HepG2 (cell line): ENCODE results near the gene GLIS2. TPM values are rescaled to one million over a fixed set of nuclear protein-coding genes. Genes with fewer than 3 reads are reported as not detected.

Experiments used
- ATF7-NPFF ChIP-seq: sonication (generic); formaldehyde crosslinking; IDR thresholded peaks from 2 replicates; pipeline ENCODE4 v1.8.1; 2023; ENCODE audit warnings: mild to moderate bottlenecking, low read depth, missing genetic modification reagents, moderate library complexity
- ELF3 ChIP-seq: IDR thresholded peaks from 2 replicates; pipeline ENCODE4 v1.6.1; 2016; ENCODE audit warnings: missing genetic modification reagents, missing compliant biosample characterization
- EP300 ChIP-seq, 3 experiments: sonication (generic) in 1 of 3; formaldehyde crosslinking in 1 of 3; IDR thresholded peaks; 2 replicates each; pipeline versions ENCODE4 v1.5.1 to v1.6.1; 2011 to 2020; ENCODE audit warnings: low read depth in 2 of 3, low read length in 2 of 3, borderline replicate concordance in 1 of 3, improper control_type of control experiment in 1 of 3, mild to moderate bottlenecking in 1 of 3, missing genetic modification reagents in 1 of 3, moderate library complexity in 1 of 3
- HDAC1 ChIP-seq: sonication (generic); formaldehyde crosslinking; IDR thresholded peaks from 2 replicates; pipeline ENCODE4 v1.5.1; 2020; ENCODE audit warnings: mild to moderate bottlenecking, missing genetic modification reagents
- JARID2 ChIP-seq: sonication (generic); formaldehyde crosslinking; IDR thresholded peaks from 2 replicates; pipeline ENCODE4 v1.8.1; 2023; ENCODE audit warnings: missing genetic modification reagents, inconsistent platforms; ENCODE audit not compliant: insufficient replicate concordance
- KAT2B ChIP-seq: fragments of 150-350 bp; IDR thresholded peaks from 2 replicates; pipeline ENCODE4 v1.6.1; 2014; ENCODE audit warnings: low read depth, low read length, borderline replicate concordance
- NFE2 ChIP-seq: sonication (generic); formaldehyde crosslinking; IDR thresholded peaks from 2 replicates; pipeline ENCODE4 v1.4.0; 2020; ENCODE audit warnings: missing genetic modification reagents
- RCOR2 ChIP-seq: IDR thresholded peaks from 2 replicates; pipeline ENCODE4 v1.6.1; 2016; ENCODE audit warnings: missing biosample characterization, missing genetic modification reagents
- SAFB2 ChIP-seq: sonication (generic); formaldehyde crosslinking; IDR thresholded peaks from 2 replicates; pipeline ENCODE4 v1.5.1; 2020; ENCODE audit warnings: missing genetic modification reagents, low read depth, mild to moderate bottlenecking, borderline replicate concordance
- SOX6 ChIP-seq, 2 experiments: fragments of 450-650 bp in 1 of 2; sonication (generic) in 1 of 2; formaldehyde crosslinking in 1 of 2; IDR thresholded peaks; 2 replicates each; pipeline versions ENCODE4 v1.4.0 to v1.6.1; 2017 to 2020; ENCODE audit warnings: antibody characterized with exemption in 1 of 2, mild to moderate bottlenecking in 1 of 2, missing genetic modification reagents in 1 of 2
- TCF12 ChIP-seq, 2 experiments: fragments of 450-650 bp in 1 of 2; sonication (generic) in 1 of 2; formaldehyde crosslinking in 1 of 2; IDR thresholded peaks; 2 replicates each; pipeline versions ENCODE4 v1.6.1 to v1.8.0; 2017 to 2022; ENCODE audit warnings: antibody characterized with exemption in 1 of 2, mild to moderate bottlenecking in 1 of 2, missing genetic modification reagents in 1 of 2, moderate library complexity in 1 of 2
- TEAD2 ChIP-seq: sonication (generic); formaldehyde crosslinking; IDR thresholded peaks from 2 replicates; pipeline ENCODE4 v1.9.0; 2021; ENCODE audit warnings: missing genetic modification reagents
- ZBTB49 ChIP-seq: sonication (generic); formaldehyde crosslinking; IDR thresholded peaks from 2 replicates; pipeline ENCODE4 v1.4.0; 2020; ENCODE audit warnings: missing genetic modification reagents, borderline replicate concordance
- ZNF253 ChIP-seq: sonication (generic); formaldehyde crosslinking; IDR thresholded peaks from 2 replicates; pipeline ENCODE4 v1.8.0; 2022; ENCODE audit warnings: mild to moderate bottlenecking, missing genetic modification reagents, borderline replicate concordance
- ZNF274 ChIP-seq: sonication (generic); formaldehyde crosslinking; IDR thresholded peaks from 2 replicates; pipeline ENCODE4 v1.5.1; 2020; ENCODE audit warnings: mild to moderate bottlenecking, missing genetic modification reagents
- ZNF660 ChIP-seq: sonication (generic); formaldehyde crosslinking; IDR thresholded peaks from 2 replicates; pipeline ENCODE4 v1.5.1; 2020; ENCODE audit warnings: mild to moderate bottlenecking, low read depth, missing genetic modification reagents, borderline replicate concordance
- ZNF772 ChIP-seq: sonication (generic); formaldehyde crosslinking; IDR thresholded peaks from 2 replicates; pipeline ENCODE4 v1.5.0; 2020; ENCODE audit warnings: mild to moderate bottlenecking, missing genetic modification reagents
- polyA plus RNA-seq, 8 experiments: library from polyadenylated mRNA; depleted of rRNA in 3 of 8; stranded (reverse) in 7 of 8; unstranded in 1 of 8; fragments of >200 nt; fragmentation: Illumina TruSeq in 4 of 8; extraction: Trizol in 4 of 8; gene quantifications; 2 replicates each; pipeline versions ENCODE4 v1.2.1 to v1.2.3, GENCODE V29; 2011 to 2016; ENCODE audit warnings: low read depth in 4 of 8, missing spikeins in 1 of 8, mixed read lengths in 1 of 8; ENCODE audit not compliant: insufficient read depth in 1 of 8
- total RNA-seq, 5 experiments: library from RNA; depleted of rRNA; stranded (reverse); fragments of >200 nt; fragmentation: Illumina TruSeq; extraction: Trizol; gene quantifications; 2 replicates each; pipeline ENCODE4 v1.2.3, GENCODE V29; 2016; ENCODE audit warnings: low read depth in 1 of 5
- TF ChIP-seq, protein P1 (sequence below): sonication (generic); formaldehyde crosslinking; IDR thresholded peaks from 2 replicates; pipeline ENCODE4 v1.4.0; 2020; ENCODE audit warnings: mild to moderate bottlenecking, missing genetic modification reagents
- TF ChIP-seq, protein P2 (sequence below): sonication (generic); formaldehyde crosslinking; IDR thresholded peaks from 2 replicates; pipeline ENCODE4 v1.9.0; 2022; ENCODE audit warnings: missing genetic modification reagents, mild to moderate bottlenecking, borderline replicate concordance
- TF ChIP-seq, protein P3 (sequence below): sonication (generic); formaldehyde crosslinking; IDR thresholded peaks from 2 replicates; pipeline ENCODE4 v1.4.0; 2020; ENCODE audit warnings: mild to moderate bottlenecking, missing genetic modification reagents, borderline replicate concordance

Gene GLIS2
- total and polyA plus RNA-seq, 2 of the 13 experiments (the other 11 are each of a cell fraction or from before 2014, with no cell fraction given): 0.28 to 0.29 TPM

GRCh38 chr16:4367393-4367856, 51.6 kb downstream of the GLIS2 start (continued):
- TF ChIP-seq, protein P1, sequence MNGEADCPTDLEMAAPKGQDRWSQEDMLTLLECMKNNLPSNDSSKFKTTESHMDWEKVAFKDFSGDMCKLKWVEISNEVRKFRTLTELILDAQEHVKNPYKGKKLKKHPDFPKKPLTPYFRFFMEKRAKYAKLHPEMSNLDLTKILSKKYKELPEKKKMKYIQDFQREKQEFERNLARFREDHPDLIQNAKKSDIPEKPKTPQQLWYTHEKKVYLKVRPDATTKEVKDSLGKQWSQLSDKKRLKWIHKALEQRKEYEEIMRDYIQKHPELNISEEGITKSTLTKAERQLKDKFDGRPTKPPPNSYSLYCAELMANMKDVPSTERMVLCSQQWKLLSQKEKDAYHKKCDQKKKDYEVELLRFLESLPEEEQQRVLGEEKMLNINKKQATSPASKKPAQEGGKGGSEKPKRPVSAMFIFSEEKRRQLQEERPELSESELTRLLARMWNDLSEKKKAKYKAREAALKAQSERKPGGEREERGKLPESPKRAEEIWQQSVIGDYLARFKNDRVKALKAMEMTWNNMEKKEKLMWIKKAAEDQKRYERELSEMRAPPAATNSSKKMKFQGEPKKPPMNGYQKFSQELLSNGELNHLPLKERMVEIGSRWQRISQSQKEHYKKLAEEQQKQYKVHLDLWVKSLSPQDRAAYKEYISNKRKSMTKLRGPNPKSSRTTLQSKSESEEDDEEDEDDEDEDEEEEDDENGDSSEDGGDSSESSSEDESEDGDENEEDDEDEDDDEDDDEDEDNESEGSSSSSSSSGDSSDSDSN (CRISPR knock-in tag): peak; percentile 49
- TF ChIP-seq ZNF274 (CRISPR knock-in tag): peak; percentile 61; the same call in 1 of the 2 replicates
- no peak for TF ChIP-seq SOX6 (IDR thresholded peaks at IDR 0.05)
- TF ChIP-seq SOX6 (CRISPR knock-in tag; IDR thresholded peaks at IDR 0.05): peak; percentile 68
- no peak for TF ChIP-seq JARID2 (CRISPR knock-in tag)
- no peak for TF ChIP-seq TCF12 (IDR thresholded peaks at IDR 0.05)
- peak; percentile 60; the same call in 1 of the 2 replicates for TF ChIP-seq TCF12 (CRISPR knock-in tag; IDR thresholded peaks at IDR 0.05)
- TF ChIP-seq EP300 (IDR thresholded peaks at IDR 0.05; ENCODE audit: low read depth in 2 of 2, low read length in 2 of 2): peak; percentile 39 to 81; a peak in 3 of 4 replicates
- peak; percentile 61; the same call in 1 of the 2 replicates for TF ChIP-seq EP300 (CRISPR knock-in tag; IDR thresholded peaks at IDR 0.05; ENCODE audit: borderline replicate concordance)
- TF ChIP-seq, protein P2, sequence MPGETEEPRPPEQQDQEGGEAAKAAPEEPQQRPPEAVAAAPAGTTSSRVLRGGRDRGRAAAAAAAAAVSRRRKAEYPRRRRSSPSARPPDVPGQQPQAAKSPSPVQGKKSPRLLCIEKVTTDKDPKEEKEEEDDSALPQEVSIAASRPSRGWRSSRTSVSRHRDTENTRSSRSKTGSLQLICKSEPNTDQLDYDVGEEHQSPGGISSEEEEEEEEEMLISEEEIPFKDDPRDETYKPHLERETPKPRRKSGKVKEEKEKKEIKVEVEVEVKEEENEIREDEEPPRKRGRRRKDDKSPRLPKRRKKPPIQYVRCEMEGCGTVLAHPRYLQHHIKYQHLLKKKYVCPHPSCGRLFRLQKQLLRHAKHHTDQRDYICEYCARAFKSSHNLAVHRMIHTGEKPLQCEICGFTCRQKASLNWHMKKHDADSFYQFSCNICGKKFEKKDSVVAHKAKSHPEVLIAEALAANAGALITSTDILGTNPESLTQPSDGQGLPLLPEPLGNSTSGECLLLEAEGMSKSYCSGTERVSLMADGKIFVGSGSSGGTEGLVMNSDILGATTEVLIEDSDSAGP: peak; percentile 75
- TF ChIP-seq, protein P3, sequence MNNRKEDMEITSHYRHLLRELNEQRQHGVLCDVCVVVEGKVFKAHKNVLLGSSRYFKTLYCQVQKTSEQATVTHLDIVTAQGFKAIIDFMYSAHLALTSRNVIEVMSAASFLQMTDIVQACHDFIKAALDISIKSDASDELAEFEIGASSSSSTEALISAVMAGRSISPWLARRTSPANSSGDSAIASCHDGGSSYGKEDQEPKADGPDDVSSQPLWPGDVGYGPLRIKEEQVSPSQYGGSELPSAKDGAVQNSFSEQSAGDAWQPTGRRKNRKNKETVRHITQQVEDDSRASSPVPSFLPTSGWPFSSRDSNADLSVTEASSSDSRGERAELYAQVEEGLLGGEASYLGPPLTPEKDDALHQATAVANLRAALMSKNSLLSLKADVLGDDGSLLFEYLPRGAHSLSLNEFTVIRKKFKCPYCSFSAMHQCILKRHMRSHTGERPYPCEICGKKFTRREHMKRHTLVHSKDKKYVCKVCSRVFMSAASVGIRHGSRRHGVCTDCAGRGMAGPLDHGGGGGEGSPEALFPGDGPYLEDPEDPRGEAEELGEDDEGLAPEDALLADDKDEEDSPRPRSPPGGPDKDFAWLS (CRISPR knock-in tag): 0 out of 2 replicates have a peak, but pooled peaks have one; percentile 61
- TF ChIP-seq RCOR2 (CRISPR knock-in tag): peak; percentile 97
- no peak for TF ChIP-seq ZNF660 (CRISPR knock-in tag)
- TF ChIP-seq KAT2B: no peak
- TF ChIP-seq ATF7-NPFF: peak; percentile 42; the same call in 1 of the 2 replicates
- TF ChIP-seq ZBTB49 (CRISPR knock-in tag): no peak
- TF ChIP-seq SAFB2 (CRISPR knock-in tag): 0 out of 2 replicates have a peak, but pooled peaks have one; percentile 40
- no peak for TF ChIP-seq ZNF253 (CRISPR knock-in tag)
- TF ChIP-seq HDAC1 (CRISPR knock-in tag): peak; percentile 91
- no peak for TF ChIP-seq NFE2 (CRISPR knock-in tag)
- no peak for TF ChIP-seq TEAD2
- peak; percentile 66; the same call in 1 of the 2 replicates for TF ChIP-seq ZNF772 (CRISPR knock-in tag)
- 0 out of 2 replicates have a peak, but pooled peaks have one; percentile 19 for TF ChIP-seq ELF3
